GM10266 (cell line): ENCODE results near the gene SLC38A1.

Experiments used
- DNase-seq: peaks from one replicate; pipeline ENCODE4 v3.0.0; 2012; ENCODE audit errors: extremely low spot score
- CTCF ChIP-seq: IDR thresholded peaks from 2 replicates; pipeline ENCODE4 v1.5.1; 2012; ENCODE audit warnings: mild to moderate bottlenecking, low read depth; ENCODE audit not compliant: control insufficient read depth, insufficient read depth; ENCODE audit errors: missing control alignments

SLC38A1 gene

GRCh38 chr12:46187023-46187422, 81.8 kb downstream of the SLC38A1 start:
- TF ChIP-seq CTCF: no peak
- DNase-seq: no peak

- DNase-seq: no peak
- TF ChIP-seq CTCF: no peak
These were observed 82.8 kb downstream of the SLC38A1 start for GRCh38 chr12:46186088-46186487.

DNA sequence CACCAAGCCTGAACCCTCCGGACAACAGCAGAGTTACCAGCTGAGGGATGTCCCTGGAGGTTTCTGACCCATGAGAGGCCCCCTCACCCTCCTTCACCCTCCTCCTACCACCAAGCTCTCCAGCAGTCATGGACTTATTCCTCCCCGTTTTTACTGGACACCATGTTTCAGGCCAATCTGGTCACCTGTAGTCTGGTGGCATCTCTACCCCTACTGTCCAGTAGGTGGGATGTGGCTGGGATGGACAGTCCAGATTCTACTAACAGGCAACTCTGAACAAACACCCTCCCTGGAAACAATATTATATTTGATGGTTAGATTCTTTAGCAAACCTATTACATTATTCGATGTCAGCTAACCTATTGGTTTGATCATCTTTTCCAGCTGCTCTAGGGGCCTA, 83.2 kb downstream of the SLC38A1 start:
- no peak for DNase-seq
- TF ChIP-seq CTCF: no peak

DNA sequence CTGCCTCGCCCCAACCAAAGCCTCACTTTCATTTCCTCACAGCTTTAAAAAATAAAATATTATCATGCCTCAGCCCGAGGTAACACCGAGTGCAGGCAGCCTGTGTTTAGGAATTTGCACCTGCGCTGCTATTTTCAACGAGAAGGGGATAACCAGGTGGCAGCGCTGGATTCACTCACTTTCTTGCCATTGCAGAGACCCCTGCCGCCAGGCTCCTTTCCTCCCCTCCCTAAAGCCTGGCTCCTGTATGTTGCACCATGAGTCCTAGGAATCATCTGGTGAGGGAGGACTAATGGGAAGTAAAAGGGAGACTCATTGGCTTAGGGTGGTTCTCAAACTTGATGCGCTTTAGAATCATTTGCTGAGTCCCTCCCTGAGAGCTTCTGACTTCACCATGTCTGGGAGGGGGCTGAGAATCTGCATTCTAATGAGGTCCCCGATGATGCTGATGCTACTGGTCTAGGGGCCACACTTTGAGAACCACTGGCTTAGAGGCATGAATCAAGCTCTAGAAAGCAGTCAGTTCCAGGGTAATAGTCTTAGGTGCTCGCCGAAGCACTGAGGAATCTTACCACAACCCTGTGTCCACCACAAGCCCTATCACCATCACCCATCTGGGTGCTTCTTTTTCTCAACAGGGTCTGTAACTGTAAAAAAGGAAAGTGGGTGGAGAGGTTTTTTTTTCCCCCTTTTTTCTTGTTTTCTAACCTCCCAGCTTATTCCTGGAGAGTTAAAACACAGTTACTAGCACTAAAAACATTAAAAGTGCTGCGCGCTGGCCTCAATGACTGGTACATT, 83.8 kb downstream of the SLC38A1 start:
- no peak for TF ChIP-seq CTCF
- DNase-seq: no peak

- DNase-seq: no peak
- TF ChIP-seq CTCF: no peak
These were observed 85.7 kb downstream of the SLC38A1 start for GRCh38 chr12:46183112-46183511.

DNA sequence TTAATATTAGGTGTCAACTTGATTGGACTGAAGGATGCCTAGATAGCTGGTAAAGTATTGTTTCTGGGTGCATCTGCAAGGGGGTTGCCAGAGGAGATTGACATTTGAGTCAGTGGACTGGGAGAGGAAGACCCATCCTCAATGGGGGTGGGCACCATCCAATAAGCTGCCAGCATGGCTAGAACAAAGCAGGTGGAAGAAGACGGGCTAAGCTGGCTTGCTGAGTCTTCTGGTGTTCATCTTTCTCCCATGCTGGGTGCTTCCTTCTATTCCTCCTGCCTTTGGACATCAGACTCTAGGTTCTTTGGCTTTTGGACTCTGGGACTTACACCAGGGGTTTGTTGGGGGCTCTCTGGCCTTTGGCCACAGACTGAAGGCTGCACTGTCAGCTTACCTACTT, 87.4 kb downstream of the SLC38A1 start:
- no peak for DNase-seq
- TF ChIP-seq CTCF: no peak

DNA sequence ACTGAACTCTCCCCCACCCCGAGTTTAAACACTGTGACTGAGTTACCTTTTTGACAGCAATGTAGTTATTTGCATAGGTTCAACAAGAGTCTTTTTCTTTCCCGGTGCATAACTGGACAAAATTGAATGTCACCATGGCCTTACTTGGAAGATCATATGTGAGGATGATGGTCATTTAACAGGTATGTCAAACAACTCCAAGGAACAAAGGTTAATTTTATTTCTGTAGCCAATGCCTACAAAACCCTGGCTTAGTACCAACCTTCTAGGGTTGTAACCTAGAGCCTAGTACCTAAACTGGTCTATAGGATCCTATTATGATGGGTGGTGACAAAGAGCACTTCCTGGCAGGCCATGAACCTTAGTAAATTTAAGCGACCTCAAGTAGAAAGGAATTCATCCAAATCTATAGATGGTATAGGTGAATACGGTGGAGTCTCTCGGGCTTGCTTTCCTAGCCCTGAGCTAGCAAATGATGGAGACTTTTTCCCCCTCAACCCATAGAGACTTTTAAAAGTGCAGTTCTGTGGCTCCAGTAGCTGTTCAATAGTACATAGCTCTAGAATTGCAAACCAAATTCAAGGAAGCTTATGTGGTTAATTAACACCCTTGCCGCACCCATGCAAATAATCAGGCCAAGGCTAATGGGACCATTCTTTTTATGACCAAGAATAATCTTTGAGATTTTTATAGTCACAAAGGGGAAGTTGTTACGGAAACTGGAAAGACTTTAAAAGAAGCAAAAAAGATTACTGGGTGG, 89.0 kb downstream of the SLC38A1 start:
- TF ChIP-seq CTCF: no peak
- peak; percentile 10 for DNase-seq
